GM12801 (cell line): ENCODE results near the gene GNAO1.

Experiments used
- CTCF ChIP-seq: IDR thresholded peaks from one replicate; pipeline ENCODE4 v1.5.1; 2011; ENCODE audit warnings: control low read depth; ENCODE audit not compliant: insufficient read length; ENCODE audit errors: extremely low read depth

GNAO1 gene

GRCh38 chr16:56405977-56406672 is 214.8 kb downstream of the GNAO1 start:
- no peak for TF ChIP-seq CTCF
